Osteoblast (primary cell): ENCODE measurements around the gene NDUFAF8. TPM values are rescaled to one million over a fixed set of nuclear protein-coding genes. Genes with fewer than 3 reads are reported as not detected.

Experiments used
- DNase-seq: peaks from one replicate; pipeline ENCODE4 v3.0.0; 2011; ENCODE audit warnings: low spot score, mixed read lengths; ENCODE audit not compliant: insufficient read length; ENCODE audit errors: missing footprints
- H2AFZ ChIP-seq: 2 replicates; pipeline ENCODE4 v1.6.0; 2011; ENCODE audit warnings: mild to moderate bottlenecking, low read length
- H3K27ac ChIP-seq: 2 replicates; pipeline ENCODE4 v1.5.1; 2011; ENCODE audit warnings: mild to moderate bottlenecking, low read depth, low read length, moderate library complexity
- H3K27me3 ChIP-seq: 2 replicates; pipeline ENCODE4 v1.6.0; 2012; ENCODE audit warnings: mild to moderate bottlenecking, control low read depth, inconsistent platforms, low read length, moderate library complexity; ENCODE audit not compliant: insufficient read depth
- H3K36me3 ChIP-seq: 2 replicates; pipeline ENCODE4 v1.5.1; 2011; ENCODE audit warnings: mild to moderate bottlenecking, low read length, control low read depth, moderate library complexity; ENCODE audit not compliant: insufficient read depth
- H3K4me1 ChIP-seq: 2 replicates; pipeline ENCODE4 v1.5.1; 2011; ENCODE audit warnings: mild to moderate bottlenecking, low read length, control low read depth, moderate library complexity; ENCODE audit not compliant: insufficient read depth
- H3K4me2 ChIP-seq: 2 replicates; pipeline ENCODE4 v1.6.0; 2011; ENCODE audit warnings: mild to moderate bottlenecking, low read length; ENCODE audit not compliant: insufficient read depth
- H3K4me3 ChIP-seq: fragments of 200-600 bp; sonication (generic); 3 replicates; pipeline ENCODE4 v1.5.1; 2012; ENCODE audit warnings: mild to moderate bottlenecking, low read length, inconsistent platforms; ENCODE audit not compliant: insufficient read depth
- H3K79me2 ChIP-seq: 2 replicates; pipeline ENCODE4 v1.6.0; 2012; ENCODE audit warnings: mild to moderate bottlenecking, low read length, control low read depth, inconsistent platforms; ENCODE audit not compliant: insufficient read depth
- H3K9me3 ChIP-seq: 2 replicates; pipeline ENCODE4 v1.5.1; 2011; ENCODE audit warnings: low read depth, low read length, control low read depth
- H4K20me1 ChIP-seq: 2 replicates; pipeline ENCODE4 v1.6.0; 2012; ENCODE audit warnings: mild to moderate bottlenecking, low read length, control low read depth; ENCODE audit not compliant: insufficient read depth
- CTCF ChIP-seq: IDR thresholded peaks from 2 replicates; pipeline ENCODE4 v1.5.1; 2011; ENCODE audit warnings: mild to moderate bottlenecking, low read depth, low read length, moderate library complexity; ENCODE audit errors: extremely low read depth
- total RNA-seq: library from RNA; depleted of rRNA; stranded (reverse); fragments of >200 nt; gene quantifications from 2 replicates; pipeline ENCODE4 v1.2.3, GENCODE V29; 2012

NDUFAF8 gene
- total RNA-seq, 1 donor, result 19.9 TPM

GRCh38 chr17:81264640-81265039 is 25.5 kb downstream of the NDUFAF8 start:
- DNase-seq, result no peak
- H3K36me3 ChIP-seq, result peaks cover 33% of the 10 kb centered on the region
- H3K4me2 ChIP-seq, result no peak overlapping the region
- H3K4me1 ChIP-seq, result no peaks in the 10 kb centered on the region
- H3K79me2 ChIP-seq, result peaks cover 4% of the 10 kb centered on the region
- H3K9me3 ChIP-seq, result no peaks in the 10 kb centered on the region
- no peak overlapping the region for H3K4me3 ChIP-seq
- no peaks in the 10 kb centered on the region for H3K27me3 ChIP-seq
- H3K27ac ChIP-seq, result no peak overlapping the region
- no peak overlapping the region for H2AFZ ChIP-seq
- H4K20me1 ChIP-seq, result peaks cover 11% of the 10 kb centered on the region
- no peak for TF ChIP-seq CTCF

- peaks cover 32% of the 10 kb centered on the region for H3K36me3 ChIP-seq
- no peak overlapping the region for H3K4me2 ChIP-seq
- H4K20me1 ChIP-seq, result peaks cover 11% of the 10 kb centered on the region
- no peak for DNase-seq
- H3K79me2 ChIP-seq, result peaks cover 4% of the 10 kb centered on the region
- no peaks in the 10 kb centered on the region for H3K9me3 ChIP-seq
- H3K27me3 ChIP-seq, result no peaks in the 10 kb centered on the region
- H2AFZ ChIP-seq, result no peak overlapping the region
- TF ChIP-seq CTCF, result no peak
- no peak overlapping the region for H3K27ac ChIP-seq
- H3K4me1 ChIP-seq, result no peaks in the 10 kb centered on the region
- H3K4me3 ChIP-seq, result no peak overlapping the region
Measured at GRCh38 chr17:81265576-81265975, 26.5 kb downstream of the NDUFAF8 start.

GRCh38 chr17:81267390-81268067 is 28.4 kb downstream of the NDUFAF8 start:
- peak; percentile 71 for DNase-seq
- TF ChIP-seq CTCF, result no peak

GRCh38 chr17:81270279-81270678 is 31.2 kb downstream of the NDUFAF8 start:
- peaks cover 4% of the 10 kb centered on the region for H3K79me2 ChIP-seq
- H3K27me3 ChIP-seq, result no peaks in the 10 kb centered on the region
- H4K20me1 ChIP-seq, result peaks cover 14% of the 10 kb centered on the region
- no peak overlapping the region for H3K4me2 ChIP-seq
- H3K4me3 ChIP-seq, result no peak overlapping the region
- H3K36me3 ChIP-seq, result peaks cover 59% of the 10 kb centered on the region
- no peak overlapping the region for H2AFZ ChIP-seq
- H3K27ac ChIP-seq, result no peak overlapping the region
- no peaks in the 10 kb centered on the region for H3K9me3 ChIP-seq
- no peaks in the 10 kb centered on the region for H3K4me1 ChIP-seq
- TF ChIP-seq CTCF, result no peak
- no peak for DNase-seq

More at GRCh38 chr17:81267390-81268067, 28.4 kb downstream of the NDUFAF8 start:
- no peaks in the 10 kb centered on the region for H3K4me1 ChIP-seq
- no peak overlapping the region for H3K4me3 ChIP-seq
- peaks cover 11% of the 10 kb centered on the region for H4K20me1 ChIP-seq
- H3K36me3 ChIP-seq, result peaks cover 44% of the 10 kb centered on the region
- peaks cover 4% of the 10 kb centered on the region for H3K79me2 ChIP-seq
- H3K4me2 ChIP-seq, result no peak overlapping the region
- no peak overlapping the region for H3K27ac ChIP-seq
- no peak overlapping the region for H2AFZ ChIP-seq
- H3K27me3 ChIP-seq, result no peaks in the 10 kb centered on the region
- H3K9me3 ChIP-seq, result no peaks in the 10 kb centered on the region
